Mucosa of stomach (tissue), 1 donor: ENCODE results near the gene ADORA2A.

Experiments
- H3K27me3 ChIP-seq: one replicate; pipeline ENCODE4 v1.7.0; 2013; ENCODE audit warnings: mild to moderate bottlenecking, low read length; ENCODE audit not compliant: control insufficient read depth, insufficient read depth
- H3K36me3 ChIP-seq: one replicate; pipeline ENCODE4 v1.7.0; 2013; ENCODE audit warnings: low read length; ENCODE audit not compliant: control insufficient read depth, insufficient read depth
- H3K4me1 ChIP-seq: one replicate; pipeline ENCODE4 v1.7.0; 2013; ENCODE audit warnings: mild to moderate bottlenecking, low read length; ENCODE audit not compliant: control insufficient read depth, insufficient read depth
- H3K4me3 ChIP-seq: one replicate; pipeline ENCODE4 v1.7.0; 2013; ENCODE audit warnings: low read length
- H3K9ac ChIP-seq: one replicate; pipeline ENCODE4 v1.7.0; 2013; ENCODE audit warnings: mild to moderate bottlenecking, low read length, moderate library complexity
- H3K9me3 ChIP-seq: one replicate; pipeline ENCODE4 v1.7.0; 2013; ENCODE audit warnings: mild to moderate bottlenecking, low read length, moderate library complexity; ENCODE audit not compliant: control insufficient read depth
- donor health status: Pancreatic carcinoma.

The ADORA2A gene

GRCh38 chr22:24414984-24415945 is 12.1 kb upstream of the ADORA2A start:
- Histone ChIP-seq H3K9ac (no peak overlapping the region), H3K27me3 (peaks cover 7% of the 10 kb centered on the region), H3K4me1 (no peaks in the 10 kb centered on the region), H3K9me3 (no peaks in the 10 kb centered on the region), H3K4me3 (no peak overlapping the region), H3K36me3 (peaks cover 10% of the 10 kb centered on the region)

DNA sequence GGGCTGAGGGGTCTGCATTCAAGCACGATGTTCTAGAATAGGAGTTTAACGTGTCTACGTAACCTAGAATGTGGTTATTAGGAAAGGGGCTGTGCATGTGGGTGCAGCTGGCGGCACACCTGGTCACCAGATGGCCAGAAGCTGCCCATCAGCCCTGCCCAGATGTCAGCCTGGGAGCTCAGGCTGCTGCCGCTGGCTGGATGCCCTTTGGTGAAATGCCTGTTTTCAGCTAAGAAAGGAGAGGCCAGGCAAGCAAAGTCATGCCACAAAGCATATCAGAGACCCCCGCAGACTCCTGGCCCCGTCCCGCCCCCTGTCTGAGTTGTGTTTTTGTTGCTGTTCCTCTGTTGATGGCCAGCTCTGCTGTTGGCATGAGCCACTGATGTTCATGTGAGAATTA is 11.3 kb upstream of the ADORA2A start:
- Histone ChIP-seq H3K9me3 (no peaks in the 10 kb centered on the region), H3K27me3 (peaks cover 14% of the 10 kb centered on the region), H3K4me3 (no peak overlapping the region), H3K4me1 (no peaks in the 10 kb centered on the region), H3K36me3 (peaks cover 10% of the 10 kb centered on the region), H3K9ac (no peak overlapping the region)

DNA sequence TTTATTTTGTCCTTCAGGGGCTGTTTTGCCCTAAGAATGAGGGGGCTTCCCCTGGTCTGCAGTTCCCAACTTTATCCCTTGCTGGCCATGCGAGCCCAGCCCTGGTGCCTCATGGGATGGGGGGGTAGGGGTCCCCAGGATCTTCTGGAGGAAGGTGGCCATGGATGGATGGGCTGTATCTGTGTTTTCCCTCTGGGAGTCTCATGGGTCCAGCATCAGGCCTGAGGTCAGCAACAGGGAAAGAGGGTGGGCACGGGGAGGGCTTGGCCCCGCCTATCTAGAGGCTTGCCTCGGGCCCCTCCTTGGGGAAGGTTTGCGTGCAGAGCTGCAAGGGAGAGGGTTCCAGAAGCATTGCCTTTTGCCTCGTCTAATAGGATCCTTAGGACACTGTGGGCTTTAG is 10.8 kb upstream of the ADORA2A start:
- H3K36me3 ChIP-seq, result peaks cover 8% of the 10 kb centered on the region
- H3K4me1 ChIP-seq, result no peaks in the 10 kb centered on the region

GRCh38 chr22:24417200-24417599 is 10.2 kb upstream of the ADORA2A start:
- Histone ChIP-seq H3K4me1 (no peaks in the 10 kb centered on the region), H3K9ac (no peak overlapping the region), H3K9me3 (no peaks in the 10 kb centered on the region), H3K36me3 (peaks cover 5% of the 10 kb centered on the region), H3K27me3 (peaks cover 23% of the 10 kb centered on the region), H3K4me3 (no peak overlapping the region)

More for the DNA sequence above, 10.8 kb upstream of the ADORA2A start:
- Histone ChIP-seq H3K27me3 (peaks cover 17% of the 10 kb centered on the region), H3K4me3 (no peak overlapping the region), H3K9ac (no peak overlapping the region), H3K9me3 (no peaks in the 10 kb centered on the region)

DNA sequence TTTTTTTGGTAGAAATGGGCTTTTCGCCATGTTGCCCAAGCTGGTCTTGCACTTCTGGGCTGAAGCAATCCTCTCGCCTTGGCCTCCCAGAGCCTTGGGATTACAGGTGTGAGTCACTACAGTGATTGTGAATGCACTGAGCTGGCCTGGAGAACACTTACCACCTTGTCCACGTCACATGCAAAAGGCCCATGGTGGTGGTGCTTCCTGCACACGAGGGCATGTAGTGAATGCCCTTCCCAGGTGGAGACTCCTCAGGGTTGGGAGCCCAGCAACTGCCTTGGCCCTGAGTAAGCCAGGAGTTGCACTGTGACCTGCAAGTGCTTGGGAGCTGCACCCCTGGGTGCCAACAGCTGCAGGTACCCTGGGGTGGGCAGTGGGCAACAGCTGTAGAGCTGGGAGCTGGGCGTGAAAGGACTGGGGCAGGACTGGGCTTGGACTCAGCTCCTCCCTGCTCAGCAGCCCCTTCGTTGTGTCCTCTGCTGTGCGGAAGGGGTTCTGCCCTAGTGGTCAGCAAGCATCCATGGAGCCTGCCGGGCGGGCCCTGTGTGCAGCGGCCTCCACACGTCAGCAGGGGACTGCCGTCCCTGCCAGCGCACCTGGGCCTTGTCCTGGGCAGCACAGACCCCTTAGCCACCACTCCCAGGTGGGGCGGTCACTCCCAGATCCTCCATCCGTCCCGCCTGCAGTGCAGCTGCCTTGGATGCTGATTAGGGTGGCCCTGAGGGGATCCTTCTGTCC is 9.3 kb upstream of the ADORA2A start:
- no peaks in the 10 kb centered on the region for H3K4me1 ChIP-seq
- H3K9me3 ChIP-seq, result no peaks in the 10 kb centered on the region
- H3K4me3 ChIP-seq, result no peak overlapping the region
- peaks cover 29% of the 10 kb centered on the region for H3K27me3 ChIP-seq
- no peak overlapping the region for H3K9ac ChIP-seq
- no peaks in the 10 kb centered on the region for H3K36me3 ChIP-seq

- H3K9ac ChIP-seq, result no peak overlapping the region
- no peaks in the 10 kb centered on the region for H3K36me3 ChIP-seq
- H3K27me3 ChIP-seq, result peaks cover 32% of the 10 kb centered on the region
- H3K4me3 ChIP-seq, result no peak overlapping the region
- no peaks in the 10 kb centered on the region for H3K4me1 ChIP-seq
- H3K9me3 ChIP-seq, result no peaks in the 10 kb centered on the region
Measured at GRCh38 chr22:24418786-24419474, 8.5 kb upstream of the ADORA2A start.

DNA sequence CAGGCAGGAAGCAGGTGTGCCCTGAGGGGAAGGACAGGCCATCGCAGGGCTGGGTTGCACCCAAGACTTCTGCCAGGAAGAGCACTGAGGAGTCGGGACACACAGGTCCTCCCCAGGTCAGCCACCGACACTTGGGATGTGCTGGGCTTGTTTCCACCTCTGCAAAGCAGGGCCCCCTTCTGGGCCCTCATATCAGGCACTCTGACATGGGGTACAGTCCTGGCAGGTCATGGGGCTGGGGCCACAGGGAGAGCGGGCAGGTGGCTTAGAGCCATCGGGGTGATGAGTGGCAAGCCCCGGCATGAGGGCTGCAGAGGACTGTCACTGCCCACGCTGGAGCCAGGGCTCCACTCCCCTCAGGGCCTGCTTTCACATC is 7.9 kb upstream of the ADORA2A start:
- H3K4me1 ChIP-seq, result no peaks in the 10 kb centered on the region
- no peak overlapping the region for H3K4me3 ChIP-seq
- peaks cover 37% of the 10 kb centered on the region for H3K27me3 ChIP-seq
- H3K36me3 ChIP-seq, result no peaks in the 10 kb centered on the region
- H3K9me3 ChIP-seq, result no peaks in the 10 kb centered on the region
- H3K9ac ChIP-seq, result no peak overlapping the region

GRCh38 chr22:24420072-24420976 is 7.1 kb upstream of the ADORA2A start:
- H3K36me3 ChIP-seq, result no peaks in the 10 kb centered on the region
- H3K9me3 ChIP-seq, result no peaks in the 10 kb centered on the region
- peaks cover 43% of the 10 kb centered on the region for H3K27me3 ChIP-seq
- no peak overlapping the region for H3K9ac ChIP-seq
- no peak overlapping the region for H3K4me3 ChIP-seq
- H3K4me1 ChIP-seq, result no peaks in the 10 kb centered on the region

GRCh38 chr22:24420977-24421343 is 6.4 kb upstream of the ADORA2A start:
- H3K9ac ChIP-seq, result no peak overlapping the region
- H3K4me3 ChIP-seq, result no peak overlapping the region
- H3K27me3 ChIP-seq, result peaks cover 46% of the 10 kb centered on the region
- H3K9me3 ChIP-seq, result no peaks in the 10 kb centered on the region
- no peaks in the 10 kb centered on the region for H3K4me1 ChIP-seq
- no peaks in the 10 kb centered on the region for H3K36me3 ChIP-seq

- Histone ChIP-seq H3K9me3 (no peaks in the 10 kb centered on the region), H3K36me3 (no peaks in the 10 kb centered on the region), H3K27me3 (peaks cover 51% of the 10 kb centered on the region), H3K4me1 (no peaks in the 10 kb centered on the region), H3K4me3 (no peak overlapping the region), H3K9ac (no peak overlapping the region)
Measured at GRCh38 chr22:24421428-24421931, 5.9 kb upstream of the ADORA2A start.

GRCh38 chr22:24422102-24422665 is 5.2 kb upstream of the ADORA2A start:
- H3K4me3 ChIP-seq, result no peak overlapping the region
- H3K9ac ChIP-seq, result no peak overlapping the region
- H3K36me3 ChIP-seq, result no peaks in the 10 kb centered on the region
- H3K27me3 ChIP-seq, result peaks cover 53% of the 10 kb centered on the region
- no peaks in the 10 kb centered on the region for H3K4me1 ChIP-seq
- H3K9me3 ChIP-seq, result no peaks in the 10 kb centered on the region
